ENCODE results near the gene OPCML.

Gene OPCML

GRCh38 chr11:133065847-133066485, 466.3 kb downstream of the OPCML start:
- no peak for TF ChIP-seq CTCF (IDR thresholded peaks at IDR 0.05)

- TF ChIP-seq CTCF (IDR thresholded peaks at IDR 0.05) = no peak
These were observed 467.3 kb downstream of the OPCML start for GRCh38 chr11:133064961-133065360.

- TF ChIP-seq CTCF (IDR thresholded peaks at IDR 0.05) = no peak
These were observed 468.0 kb downstream of the OPCML start for GRCh38 chr11:133064152-133064877.

- TF ChIP-seq CTCF (IDR thresholded peaks at IDR 0.05) = no peak
These were observed 473.8 kb downstream of the OPCML start for GRCh38 chr11:133058501-133058900.

- TF ChIP-seq CTCF (IDR thresholded peaks at IDR 0.05) = no peak
These were observed 479.1 kb downstream of the OPCML start for GRCh38 chr11:133053124-133053776.

GRCh38 chr11:133052537-133052936, 479.8 kb downstream of the OPCML start:
- TF ChIP-seq CTCF (IDR thresholded peaks at IDR 0.05) = no peak

- no peak for TF ChIP-seq CTCF (IDR thresholded peaks at IDR 0.05)
These were observed 482.9 kb downstream of the OPCML start for GRCh38 chr11:133049244-133050019.
